PFSK-1 (cell line): Measurements from ENCODE around the gene DNAJA2.

Source experiments
- POLR2AphosphoS5 ChIP-seq: IDR thresholded peaks from 2 replicates; pipeline ENCODE4 v1.6.1; 2012; ENCODE audit warnings: low read depth, mild to moderate bottlenecking, control low read depth, low read length, moderate library complexity
- REST ChIP-seq, 2 experiments: IDR thresholded peaks; 2 replicates each; pipeline versions ENCODE4 v1.6.1 to v1.8.0; 2011 to 2012; ENCODE audit warnings: low read depth in 2 of 2, low read length in 2 of 2, control low read depth in 1 of 2, inconsistent platforms in 1 of 2, mild to moderate bottlenecking in 1 of 2, moderate library complexity in 1 of 2; ENCODE audit not compliant: insufficient read depth in 1 of 2

GRCh38 chr16:46968063-46968435 is 5.4 kb downstream of the DNAJA2 start:
- no peak for TF ChIP-seq POLR2AphosphoS5
- TF ChIP-seq REST (IDR thresholded peaks at IDR 0.05; ENCODE audit: insufficient read depth in 1 of 2, low read depth in 2 of 2, low read length in 2 of 2), result no peak
